Gastrocnemius medialis (tissue), 4 donors: ENCODE results near the gene CELF4.

Experiments used
- POLR2A ChIP-seq, 2 donors: fragments of 450-650 bp; IDR thresholded peaks; one replicate each; pipeline ENCODE4 v1.6.1; 2017; ENCODE audit warnings: antibody characterized with exemption in 2 of 2, mild to moderate bottlenecking in 2 of 2, moderate library complexity in 2 of 2
- TF ChIP-seq, protein P1 (sequence below), 5 experiments: fragments of 450-650 bp in 3 of 5; fragments of 200-600 bp in 2 of 5; sonication (generic) in 2 of 5; IDR thresholded peaks in 4 of 5; conservative IDR thresholded peaks in 1 of 5; 1 replicate in 4 of 5; 2 replicates in 1 of 5; pipeline ENCODE4 v1.5.1; 2016 to 2019; ENCODE audit warnings: antibody characterized with exemption in 5 of 5, mild to moderate bottlenecking in 3 of 5, moderate library complexity in 3 of 5

DNA sequence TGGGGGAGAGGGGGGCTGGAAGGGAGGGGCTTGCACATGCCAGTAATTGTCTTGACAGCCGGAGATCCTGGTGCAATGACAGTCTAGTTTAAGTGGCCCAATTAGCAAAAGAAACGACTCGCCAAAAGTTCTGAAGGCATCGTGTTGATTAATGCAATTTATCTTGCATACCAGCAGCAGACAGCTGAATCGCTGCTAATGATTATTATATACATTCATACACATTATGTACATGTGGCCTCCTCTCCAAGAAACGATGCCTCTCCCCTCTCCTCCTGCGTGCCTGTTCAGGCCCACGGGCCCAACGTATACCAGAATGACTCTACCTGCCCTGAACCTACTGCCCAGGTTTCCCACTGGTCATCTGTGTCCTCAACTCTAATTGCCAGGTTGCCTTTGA, 214.5 kb downstream of the CELF4 start:
- TF ChIP-seq, protein P1, sequence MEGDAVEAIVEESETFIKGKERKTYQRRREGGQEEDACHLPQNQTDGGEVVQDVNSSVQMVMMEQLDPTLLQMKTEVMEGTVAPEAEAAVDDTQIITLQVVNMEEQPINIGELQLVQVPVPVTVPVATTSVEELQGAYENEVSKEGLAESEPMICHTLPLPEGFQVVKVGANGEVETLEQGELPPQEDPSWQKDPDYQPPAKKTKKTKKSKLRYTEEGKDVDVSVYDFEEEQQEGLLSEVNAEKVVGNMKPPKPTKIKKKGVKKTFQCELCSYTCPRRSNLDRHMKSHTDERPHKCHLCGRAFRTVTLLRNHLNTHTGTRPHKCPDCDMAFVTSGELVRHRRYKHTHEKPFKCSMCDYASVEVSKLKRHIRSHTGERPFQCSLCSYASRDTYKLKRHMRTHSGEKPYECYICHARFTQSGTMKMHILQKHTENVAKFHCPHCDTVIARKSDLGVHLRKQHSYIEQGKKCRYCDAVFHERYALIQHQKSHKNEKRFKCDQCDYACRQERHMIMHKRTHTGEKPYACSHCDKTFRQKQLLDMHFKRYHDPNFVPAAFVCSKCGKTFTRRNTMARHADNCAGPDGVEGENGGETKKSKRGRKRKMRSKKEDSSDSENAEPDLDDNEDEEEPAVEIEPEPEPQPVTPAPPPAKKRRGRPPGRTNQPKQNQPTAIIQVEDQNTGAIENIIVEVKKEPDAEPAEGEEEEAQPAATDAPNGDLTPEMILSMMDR (IDR thresholded peaks at IDR 0.05 in 4 of 5, conservative IDR thresholded peaks at IDR 0.05 in 1 of 5) = no peak
- TF ChIP-seq POLR2A (IDR thresholded peaks at IDR 0.05) = no peak
